ENCODE measurements around the gene TBX5.

The TBX5 gene
- total RNA-seq, result 0 to 2.0 (median 0) reads per million in 17 experiments

- DNase-seq, result no peak
Measured at GRCh38 chr12:114405519-114406271, at the start of gene TBX5. Gene TBX5 (minus strand): TSS chr12:114406144. CDS start chr12:114403898, 2,246 bp downstream.

- no peak for DNase-seq
Measured at GRCh38 chr12:114451657-114452056, 45.7 kb upstream of the TBX5 start.

GRCh38 chr12:114450515-114451300 lies 44.8 kb upstream of the TBX5 start:
- DNase-seq, result no peak

- DNase-seq, result no peak
Measured at GRCh38 chr12:114450019-114450418, 44.1 kb upstream of the TBX5 start.

- no peak for DNase-seq
Measured at GRCh38 chr12:114448618-114448933, 42.6 kb upstream of the TBX5 start.

GRCh38 chr12:114447799-114448617 lies 42.1 kb upstream of the TBX5 start:
- DNase-seq, result no peak

- no peak for DNase-seq
Measured at GRCh38 chr12:114447274-114447716, 41.4 kb upstream of the TBX5 start.

GRCh38 chr12:114445401-114446323 lies 39.7 kb upstream of the TBX5 start:
- DNase-seq, result no peak

GRCh38 chr12:114444422-114445279 lies 38.7 kb upstream of the TBX5 start:
- no peak for DNase-seq

- DNase-seq, result no peak
Measured at GRCh38 chr12:114443607-114444421, 37.9 kb upstream of the TBX5 start.

GRCh38 chr12:114442578-114442977 lies 36.6 kb upstream of the TBX5 start:
- no peak for DNase-seq

GRCh38 chr12:114441545-114441944 lies 35.6 kb upstream of the TBX5 start:
- no peak for DNase-seq

GRCh38 chr12:114441039-114441383 lies 35.1 kb upstream of the TBX5 start:
- no peak for DNase-seq

GRCh38 chr12:114440270-114441038 lies 34.5 kb upstream of the TBX5 start:
- no peak for DNase-seq

- DNase-seq, result no peak
Measured at GRCh38 chr12:114439817-114440216, 33.9 kb upstream of the TBX5 start.

- no peak for DNase-seq
Measured at GRCh38 chr12:114439261-114439683, 33.3 kb upstream of the TBX5 start.

GRCh38 chr12:114438635-114439256 lies 32.8 kb upstream of the TBX5 start:
- no peak for DNase-seq

- DNase-seq, result no peak
Measured at GRCh38 chr12:114434341-114434740, 28.4 kb upstream of the TBX5 start.

GRCh38 chr12:114431902-114432301 lies 26.0 kb upstream of the TBX5 start:
- no peak for DNase-seq

Measured in suppressor macrophage (primary cell).